ENCODE measurements around the gene CDK16. TPM values are rescaled to one million over a fixed set of nuclear protein-coding genes. Genes with fewer than 3 reads are reported as not detected.

CDK16 gene
- polyA plus RNA-seq, 1 donor (not counting 4 experiments of a cell fraction or from before 2014, with no cell fraction given), result 79.3 TPM

DNA sequence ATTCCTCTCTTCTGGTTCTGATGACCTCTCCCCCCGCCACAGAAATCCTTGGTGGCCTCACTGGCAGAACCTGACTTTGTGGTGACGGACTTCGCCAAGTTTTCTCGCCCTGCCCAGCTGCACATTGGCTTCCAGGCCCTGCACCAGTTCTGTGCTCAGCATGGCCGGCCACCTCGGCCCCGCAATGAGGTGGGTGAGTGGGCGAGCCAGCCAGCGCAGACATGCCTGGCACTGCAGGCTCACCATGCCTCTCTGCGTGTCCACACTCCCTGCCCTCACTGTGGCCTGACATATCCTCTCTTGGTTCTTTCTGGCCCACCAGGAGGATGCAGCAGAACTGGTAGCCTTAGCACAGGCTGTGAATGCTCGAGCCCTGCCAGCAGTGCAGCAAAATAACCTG lies 16.2 kb upstream of the CDK16 start:
- H3K27ac ChIP-seq (ENCODE audit: control insufficient read depth, insufficient read depth, low read length), result no peak overlapping the region
- peaks cover 66 to 85% of the 10 kb centered on the region in 2 experiments for H3K36me3 ChIP-seq (ENCODE audit: control insufficient read depth in 2 of 2, extremely low read depth in 1 of 2, insufficient read depth in 2 of 2, low read length in 2 of 2)
- H3K9ac ChIP-seq (ENCODE audit: control insufficient read depth, extremely low read depth, insufficient read depth, low read length), result no peak overlapping the region
- dilution Hi-C loops (cut with MboI; ENCODE audit: extremely low pct_ligation_motif_present, low sequenced_read_pairs), result no loop called here
- TF ChIP-seq EZH2 (IDR thresholded peaks at IDR 0.05; ENCODE audit: low read length), result no peak
- TF ChIP-seq, protein P1, sequence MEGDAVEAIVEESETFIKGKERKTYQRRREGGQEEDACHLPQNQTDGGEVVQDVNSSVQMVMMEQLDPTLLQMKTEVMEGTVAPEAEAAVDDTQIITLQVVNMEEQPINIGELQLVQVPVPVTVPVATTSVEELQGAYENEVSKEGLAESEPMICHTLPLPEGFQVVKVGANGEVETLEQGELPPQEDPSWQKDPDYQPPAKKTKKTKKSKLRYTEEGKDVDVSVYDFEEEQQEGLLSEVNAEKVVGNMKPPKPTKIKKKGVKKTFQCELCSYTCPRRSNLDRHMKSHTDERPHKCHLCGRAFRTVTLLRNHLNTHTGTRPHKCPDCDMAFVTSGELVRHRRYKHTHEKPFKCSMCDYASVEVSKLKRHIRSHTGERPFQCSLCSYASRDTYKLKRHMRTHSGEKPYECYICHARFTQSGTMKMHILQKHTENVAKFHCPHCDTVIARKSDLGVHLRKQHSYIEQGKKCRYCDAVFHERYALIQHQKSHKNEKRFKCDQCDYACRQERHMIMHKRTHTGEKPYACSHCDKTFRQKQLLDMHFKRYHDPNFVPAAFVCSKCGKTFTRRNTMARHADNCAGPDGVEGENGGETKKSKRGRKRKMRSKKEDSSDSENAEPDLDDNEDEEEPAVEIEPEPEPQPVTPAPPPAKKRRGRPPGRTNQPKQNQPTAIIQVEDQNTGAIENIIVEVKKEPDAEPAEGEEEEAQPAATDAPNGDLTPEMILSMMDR (optimal IDR thresholded peaks at IDR 0.05 in 1 of 3, IDR thresholded peaks at IDR 0.05 in 1 of 3, conservative IDR thresholded peaks at IDR 0.05 in 1 of 3; ENCODE audit: extremely low read depth in 1 of 3, insufficient read depth in 2 of 3, low read length in 3 of 3), result no peak
- no peaks in the 10 kb centered on the region for H3K27me3 ChIP-seq (ENCODE audit: control insufficient read depth, extremely low read depth, insufficient read depth, low read length)
- H2AFZ ChIP-seq (ENCODE audit: control insufficient read depth, low read length), result no peak overlapping the region
- H3K79me2 ChIP-seq (ENCODE audit: control insufficient read depth, insufficient read depth, low read length), result peaks cover 38% of the 10 kb centered on the region
- no peaks in the 10 kb centered on the region for H3K4me1 ChIP-seq (ENCODE audit: control insufficient read depth, extremely low read depth, insufficient read depth, low read length)
- peaks cover 17% of the 10 kb centered on the region for H4K20me1 ChIP-seq (ENCODE audit: control insufficient read depth, extremely low read depth, insufficient read depth, low read length)
- no peaks in the 10 kb centered on the region for H3K9me3 ChIP-seq (ENCODE audit: control insufficient read depth, low read depth, low read length)
- H3K4me2 ChIP-seq (ENCODE audit: control insufficient read depth, extremely low read depth, insufficient read depth, low read depth, low read length), result no peak overlapping the region
- DNase-seq (ENCODE audit: low read depth, low spot score), result no peak
- no peak for FAIRE-seq
- no peak overlapping the region for H3K4me3 ChIP-seq (ENCODE audit: control insufficient read depth in 2 of 3, extremely low read depth in 1 of 3, insufficient read depth in 2 of 3, low read depth in 1 of 3, low read length in 3 of 3)
- H3K9me1 ChIP-seq (ENCODE audit: control insufficient read depth, extremely low read depth, insufficient read depth, low read length), result no peaks in the 10 kb centered on the region

DNA sequence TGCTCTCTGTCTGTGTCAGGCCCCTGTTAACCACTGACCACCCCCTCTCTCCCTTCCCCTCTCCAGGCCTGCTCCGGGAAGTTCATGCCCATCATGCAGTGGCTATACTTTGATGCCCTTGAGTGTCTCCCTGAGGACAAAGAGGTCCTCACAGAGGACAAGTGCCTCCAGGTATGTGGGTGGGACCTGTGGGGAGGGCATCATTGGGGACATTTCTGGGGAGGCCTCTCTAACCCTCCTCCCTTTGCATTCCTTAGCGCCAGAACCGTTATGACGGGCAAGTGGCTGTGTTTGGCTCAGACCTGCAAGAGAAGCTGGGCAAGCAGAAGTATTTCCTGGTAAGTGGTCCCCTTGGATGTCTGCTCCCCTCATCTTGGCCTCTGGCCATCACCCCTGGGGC lies 15.6 kb upstream of the CDK16 start:
- dilution Hi-C loops (cut with MboI; ENCODE audit: extremely low pct_ligation_motif_present, low sequenced_read_pairs), result no loop called here
- H4K20me1 ChIP-seq (ENCODE audit: control insufficient read depth, extremely low read depth, insufficient read depth, low read length), result peaks cover 11% of the 10 kb centered on the region
- no peaks in the 10 kb centered on the region for H3K27me3 ChIP-seq (ENCODE audit: control insufficient read depth, extremely low read depth, insufficient read depth, low read length)
- peaks cover 33% of the 10 kb centered on the region for H3K79me2 ChIP-seq (ENCODE audit: control insufficient read depth, insufficient read depth, low read length)
- no peak overlapping the region for H3K4me3 ChIP-seq (ENCODE audit: control insufficient read depth in 2 of 3, extremely low read depth in 1 of 3, insufficient read depth in 2 of 3, low read depth in 1 of 3, low read length in 3 of 3)
- no peak for FAIRE-seq
- no peak overlapping the region for H2AFZ ChIP-seq (ENCODE audit: control insufficient read depth, low read length)
- H3K27ac ChIP-seq (ENCODE audit: control insufficient read depth, insufficient read depth, low read length), result no peak overlapping the region
- peaks cover 67 to 85% of the 10 kb centered on the region in 2 experiments for H3K36me3 ChIP-seq (ENCODE audit: control insufficient read depth in 2 of 2, extremely low read depth in 1 of 2, insufficient read depth in 2 of 2, low read length in 2 of 2)
- TF ChIP-seq, protein P1 (optimal IDR thresholded peaks at IDR 0.05 in 1 of 3, IDR thresholded peaks at IDR 0.05 in 1 of 3, conservative IDR thresholded peaks at IDR 0.05 in 1 of 3; ENCODE audit: extremely low read depth in 1 of 3, insufficient read depth in 2 of 3, low read length in 3 of 3), result no peak
- no peaks in the 10 kb centered on the region for H3K4me1 ChIP-seq (ENCODE audit: control insufficient read depth, extremely low read depth, insufficient read depth, low read length)
- H3K4me2 ChIP-seq (ENCODE audit: control insufficient read depth, extremely low read depth, insufficient read depth, low read depth, low read length), result no peak overlapping the region
- no peaks in the 10 kb centered on the region for H3K9me3 ChIP-seq (ENCODE audit: control insufficient read depth, low read depth, low read length)
- no peak overlapping the region for H3K9ac ChIP-seq (ENCODE audit: control insufficient read depth, extremely low read depth, insufficient read depth, low read length)
- H3K9me1 ChIP-seq (ENCODE audit: control insufficient read depth, extremely low read depth, insufficient read depth, low read length), result no peaks in the 10 kb centered on the region
- DNase-seq (ENCODE audit: low read depth, low spot score), result no peak

Measured in keratinocyte (primary cell).